HepG2 (cell line): Measurements from ENCODE around the gene KMT2B. TPM values are rescaled to one million over a fixed set of nuclear protein-coding genes. Genes with fewer than 3 reads are reported as not detected.

Source experiments
- AGO1 ChIP-seq: fragments of 200-400 bp; formaldehyde crosslinking; IDR thresholded peaks from 2 replicates; pipeline ENCODE4 v1.6.1; 2017; ENCODE audit warnings: mild to moderate bottlenecking, low read depth, low read length, moderate library complexity; ENCODE audit not compliant: poor library complexity, severe bottlenecking
- ASH2L ChIP-seq: fragments of 300-600, 200-600 bp; sonication (generic); IDR thresholded peaks from 2 replicates; pipeline ENCODE4 v1.7.0; 2017; ENCODE audit warnings: low read depth, mild to moderate bottlenecking, moderate library complexity, mixed read lengths, low read length; ENCODE audit not compliant: insufficient read length
- CAMTA2 ChIP-seq: sonication (generic); formaldehyde crosslinking; IDR thresholded peaks from 2 replicates; pipeline ENCODE4 v1.4.0; 2020; ENCODE audit warnings: mild to moderate bottlenecking, missing genetic modification reagents, borderline replicate concordance
- MTA1 ChIP-seq: sonication (generic); formaldehyde crosslinking; IDR thresholded peaks from 2 replicates; pipeline ENCODE4 v1.4.0; 2020; ENCODE audit warnings: missing genetic modification reagents, mild to moderate bottlenecking, borderline replicate concordance
- ZMAT3 ChIP-seq: sonication (generic); formaldehyde crosslinking; conservative IDR thresholded peaks from 2 replicates; pipeline ENCODE4 v1.7.0; 2021; ENCODE audit warnings: missing genetic modification reagents
- ZNF713 ChIP-seq: sonication (generic); formaldehyde crosslinking; IDR thresholded peaks from 2 replicates; pipeline ENCODE4 v1.4.0; 2020; ENCODE audit warnings: mild to moderate bottlenecking, missing genetic modification reagents
- polyA plus RNA-seq, 8 experiments: library from polyadenylated mRNA; depleted of rRNA in 3 of 8; stranded (reverse) in 7 of 8; unstranded in 1 of 8; fragments of >200 nt; fragmentation: Illumina TruSeq in 4 of 8; extraction: Trizol in 4 of 8; gene quantifications; 2 replicates each; pipeline versions ENCODE4 v1.2.1 to v1.2.3, GENCODE V29; 2011 to 2016; ENCODE audit warnings: low read depth in 4 of 8, missing spikeins in 1 of 8, mixed read lengths in 1 of 8; ENCODE audit not compliant: insufficient read depth in 1 of 8
- total RNA-seq, 5 experiments: library from RNA; depleted of rRNA; stranded (reverse); fragments of >200 nt; fragmentation: Illumina TruSeq; extraction: Trizol; gene quantifications; 2 replicates each; pipeline ENCODE4 v1.2.3, GENCODE V29; 2016; ENCODE audit warnings: low read depth in 1 of 5
- TF ChIP-seq, protein P1 (sequence below): sonication (generic); formaldehyde crosslinking; IDR thresholded peaks from 2 replicates; pipeline ENCODE4 v1.4.0; 2020; ENCODE audit warnings: low read depth, missing genetic modification reagents
- TF ChIP-seq, protein P2 (sequence below): sonication (generic); formaldehyde crosslinking; IDR thresholded peaks from 2 replicates; pipeline ENCODE4 v1.5.1; 2020; ENCODE audit warnings: mild to moderate bottlenecking, moderate library complexity, missing genetic modification reagents
- TF ChIP-seq, protein P3 (sequence below), 2 experiments: fragments of 450-650 bp in 1 of 2; sonication (generic) in 1 of 2; formaldehyde crosslinking; IDR thresholded peaks; 2 replicates each; pipeline versions ENCODE4 v1.5.0 to v1.8.0; 2020 to 2022; ENCODE audit warnings: mild to moderate bottlenecking in 1 of 2, missing genetic modification reagents in 1 of 2
- TF ChIP-seq, protein P4 (sequence below), 2 experiments: sonication (generic) in 1 of 2; formaldehyde crosslinking in 1 of 2; IDR thresholded peaks; 2 replicates each; pipeline versions ENCODE4 v1.6.1 to v1.9.0; 2014 to 2022; ENCODE audit warnings: antibody characterized with exemption in 1 of 2, borderline replicate concordance in 1 of 2, inconsistent platforms in 1 of 2, low read depth in 1 of 2, missing genetic modification reagents in 1 of 2
- TF ChIP-seq, protein P5 (sequence below): IDR thresholded peaks from 2 replicates; pipeline ENCODE4 v1.6.1; 2016; ENCODE audit warnings: mild to moderate bottlenecking

Gene KMT2B
- total and polyA plus RNA-seq, 2 of the 13 experiments (the other 11 are each of a cell fraction or from before 2014, with no cell fraction given), result 6.2 to 16.9 TPM

DNA sequence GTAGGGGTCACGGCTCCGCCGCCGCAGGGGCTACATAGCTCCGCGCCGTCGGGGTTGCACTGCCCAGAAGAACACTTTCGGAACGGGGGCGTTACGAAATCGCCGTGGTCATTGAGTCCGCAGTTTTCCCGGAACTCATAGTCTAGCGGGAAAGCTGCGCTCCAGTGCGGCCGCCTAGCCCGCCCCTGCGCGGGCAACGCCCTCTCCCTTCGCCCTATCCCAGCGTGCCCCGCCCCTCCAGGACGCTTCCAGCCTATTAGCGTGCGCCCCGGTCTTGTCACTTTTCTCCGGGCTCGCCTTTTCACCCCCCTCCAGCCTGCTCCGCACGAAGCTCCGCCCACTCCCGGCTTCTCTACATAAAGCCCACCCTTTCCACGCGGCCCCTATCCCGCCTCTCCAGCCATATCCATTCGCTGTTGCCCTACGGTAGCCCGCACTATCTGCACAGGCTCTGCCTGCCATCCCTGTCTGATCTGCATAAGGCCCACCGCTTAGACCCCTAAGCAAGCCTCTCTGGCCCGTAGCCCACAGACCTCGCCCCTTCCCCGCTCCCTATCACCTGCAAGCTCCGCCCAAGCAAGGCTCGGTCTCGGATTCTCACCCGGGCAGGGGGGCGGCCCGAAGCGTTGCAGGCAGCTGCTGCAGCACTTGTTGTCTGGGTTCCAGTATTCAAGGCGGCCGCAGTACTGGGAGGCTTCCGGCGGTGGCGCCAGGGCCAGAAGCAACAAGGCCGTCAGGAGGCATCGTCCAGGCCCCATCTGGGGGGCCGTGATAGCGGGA lies 22.8 kb downstream of the KMT2B start (continued):
- TF ChIP-seq, protein P1, sequence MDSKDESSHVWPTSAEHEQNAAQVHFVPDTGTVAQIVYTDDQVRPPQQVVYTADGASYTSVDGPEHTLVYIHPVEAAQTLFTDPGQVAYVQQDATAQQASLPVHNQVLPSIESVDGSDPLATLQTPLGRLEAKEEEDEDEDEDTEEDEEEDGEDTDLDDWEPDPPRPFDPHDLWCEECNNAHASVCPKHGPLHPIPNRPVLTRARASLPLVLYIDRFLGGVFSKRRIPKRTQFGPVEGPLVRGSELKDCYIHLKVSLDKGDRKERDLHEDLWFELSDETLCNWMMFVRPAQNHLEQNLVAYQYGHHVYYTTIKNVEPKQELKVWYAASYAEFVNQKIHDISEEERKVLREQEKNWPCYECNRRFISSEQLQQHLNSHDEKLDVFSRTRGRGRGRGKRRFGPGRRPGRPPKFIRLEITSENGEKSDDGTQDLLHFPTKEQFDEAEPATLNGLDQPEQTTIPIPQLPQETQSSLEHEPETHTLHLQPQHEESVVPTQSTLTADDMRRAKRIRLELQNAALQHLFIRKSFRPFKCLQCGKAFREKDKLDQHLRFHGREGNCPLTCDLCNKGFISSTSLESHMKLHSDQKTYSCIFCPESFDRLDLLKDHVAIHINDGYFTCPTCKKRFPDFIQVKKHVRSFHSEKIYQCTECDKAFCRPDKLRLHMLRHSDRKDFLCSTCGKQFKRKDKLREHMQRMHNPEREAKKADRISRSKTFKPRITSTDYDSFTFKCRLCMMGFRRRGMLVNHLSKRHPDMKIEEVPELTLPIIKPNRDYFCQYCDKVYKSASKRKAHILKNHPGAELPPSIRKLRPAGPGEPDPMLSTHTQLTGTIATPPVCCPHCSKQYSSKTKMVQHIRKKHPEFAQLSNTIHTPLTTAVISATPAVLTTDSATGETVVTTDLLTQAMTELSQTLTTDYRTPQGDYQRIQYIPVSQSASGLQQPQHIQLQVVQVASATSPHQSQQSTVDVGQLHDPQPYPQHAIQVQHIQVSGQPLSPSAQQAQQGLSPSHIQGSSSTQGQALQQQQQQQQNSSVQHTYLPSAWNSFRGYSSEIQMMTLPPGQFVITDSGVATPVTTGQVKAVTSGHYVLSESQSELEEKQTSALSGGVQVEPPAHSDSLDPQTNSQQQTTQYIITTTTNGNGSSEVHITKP (CRISPR knock-in tag), result peak; percentile 55; the same call in 1 of the 2 replicates
- TF ChIP-seq, protein P2, sequence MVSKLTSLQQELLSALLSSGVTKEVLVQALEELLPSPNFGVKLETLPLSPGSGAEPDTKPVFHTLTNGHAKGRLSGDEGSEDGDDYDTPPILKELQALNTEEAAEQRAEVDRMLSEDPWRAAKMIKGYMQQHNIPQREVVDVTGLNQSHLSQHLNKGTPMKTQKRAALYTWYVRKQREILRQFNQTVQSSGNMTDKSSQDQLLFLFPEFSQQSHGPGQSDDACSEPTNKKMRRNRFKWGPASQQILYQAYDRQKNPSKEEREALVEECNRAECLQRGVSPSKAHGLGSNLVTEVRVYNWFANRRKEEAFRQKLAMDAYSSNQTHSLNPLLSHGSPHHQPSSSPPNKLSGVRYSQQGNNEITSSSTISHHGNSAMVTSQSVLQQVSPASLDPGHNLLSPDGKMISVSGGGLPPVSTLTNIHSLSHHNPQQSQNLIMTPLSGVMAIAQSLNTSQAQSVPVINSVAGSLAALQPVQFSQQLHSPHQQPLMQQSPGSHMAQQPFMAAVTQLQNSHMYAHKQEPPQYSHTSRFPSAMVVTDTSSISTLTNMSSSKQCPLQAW, result peak; percentile 81
- TF ChIP-seq, protein P3, sequence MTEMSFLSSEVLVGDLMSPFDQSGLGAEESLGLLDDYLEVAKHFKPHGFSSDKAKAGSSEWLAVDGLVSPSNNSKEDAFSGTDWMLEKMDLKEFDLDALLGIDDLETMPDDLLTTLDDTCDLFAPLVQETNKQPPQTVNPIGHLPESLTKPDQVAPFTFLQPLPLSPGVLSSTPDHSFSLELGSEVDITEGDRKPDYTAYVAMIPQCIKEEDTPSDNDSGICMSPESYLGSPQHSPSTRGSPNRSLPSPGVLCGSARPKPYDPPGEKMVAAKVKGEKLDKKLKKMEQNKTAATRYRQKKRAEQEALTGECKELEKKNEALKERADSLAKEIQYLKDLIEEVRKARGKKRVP (CRISPR knock-in tag; IDR thresholded peaks at IDR 0.05), result peak in 1 of 2 experiments; percentile 47; a peak in 2 of 4 replicates
- TF ChIP-seq ZMAT3 (CRISPR knock-in tag) (peak; percentile 52; the same call in 1 of the 2 replicates), MTA1 (CRISPR knock-in tag) (0 out of 2 replicates have a peak, but pooled peaks have one; percentile 13), ZNF713 (CRISPR knock-in tag) (0 out of 2 replicates have a peak, but pooled peaks have one; percentile 58), CAMTA2 (0 out of 2 replicates have a peak, but pooled peaks have one; percentile 73), AGO1 (peak; percentile 25), ASH2L (peak; percentile 76)
- TF ChIP-seq, protein P4, sequence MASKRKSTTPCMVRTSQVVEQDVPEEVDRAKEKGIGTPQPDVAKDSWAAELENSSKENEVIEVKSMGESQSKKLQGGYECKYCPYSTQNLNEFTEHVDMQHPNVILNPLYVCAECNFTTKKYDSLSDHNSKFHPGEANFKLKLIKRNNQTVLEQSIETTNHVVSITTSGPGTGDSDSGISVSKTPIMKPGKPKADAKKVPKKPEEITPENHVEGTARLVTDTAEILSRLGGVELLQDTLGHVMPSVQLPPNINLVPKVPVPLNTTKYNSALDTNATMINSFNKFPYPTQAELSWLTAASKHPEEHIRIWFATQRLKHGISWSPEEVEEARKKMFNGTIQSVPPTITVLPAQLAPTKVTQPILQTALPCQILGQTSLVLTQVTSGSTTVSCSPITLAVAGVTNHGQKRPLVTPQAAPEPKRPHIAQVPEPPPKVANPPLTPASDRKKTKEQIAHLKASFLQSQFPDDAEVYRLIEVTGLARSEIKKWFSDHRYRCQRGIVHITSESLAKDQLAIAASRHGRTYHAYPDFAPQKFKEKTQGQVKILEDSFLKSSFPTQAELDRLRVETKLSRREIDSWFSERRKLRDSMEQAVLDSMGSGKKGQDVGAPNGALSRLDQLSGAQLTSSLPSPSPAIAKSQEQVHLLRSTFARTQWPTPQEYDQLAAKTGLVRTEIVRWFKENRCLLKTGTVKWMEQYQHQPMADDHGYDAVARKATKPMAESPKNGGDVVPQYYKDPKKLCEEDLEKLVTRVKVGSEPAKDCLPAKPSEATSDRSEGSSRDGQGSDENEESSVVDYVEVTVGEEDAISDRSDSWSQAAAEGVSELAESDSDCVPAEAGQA (IDR thresholded peaks at IDR 0.05; ENCODE audit: low read depth), result no peak
- TF ChIP-seq, protein P4 (CRISPR knock-in tag; IDR thresholded peaks at IDR 0.05; ENCODE audit: borderline replicate concordance), result no peak
- TF ChIP-seq, protein P5, sequence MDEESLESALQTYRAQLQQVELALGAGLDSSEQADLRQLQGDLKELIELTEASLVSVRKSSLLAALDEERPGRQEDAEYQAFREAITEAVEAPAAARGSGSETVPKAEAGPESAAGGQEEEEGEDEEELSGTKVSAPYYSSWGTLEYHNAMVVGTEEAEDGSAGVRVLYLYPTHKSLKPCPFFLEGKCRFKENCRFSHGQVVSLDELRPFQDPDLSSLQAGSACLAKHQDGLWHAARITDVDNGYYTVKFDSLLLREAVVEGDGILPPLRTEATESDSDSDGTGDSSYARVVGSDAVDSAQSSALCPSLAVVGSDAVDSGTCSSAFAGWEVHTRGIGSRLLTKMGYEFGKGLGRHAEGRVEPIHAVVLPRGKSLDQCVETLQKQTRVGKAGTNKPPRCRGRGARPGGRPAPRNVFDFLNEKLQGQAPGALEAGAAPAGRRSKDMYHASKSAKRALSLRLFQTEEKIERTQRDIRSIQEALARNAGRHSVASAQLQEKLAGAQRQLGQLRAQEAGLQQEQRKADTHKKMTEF (CRISPR knock-in tag), result peak; percentile 87; the same call in 1 of the 2 replicates
